RKO (cell line): ENCODE results near the gene ACSM2A.
"Not testable (repeated sequence)": the region's sequence is repeated elsewhere in the genome, so short reads cannot be mapped to it uniquely, and the experiment has no call there.

Experiments used
- DNase-seq: peaks from one replicate; pipeline ENCODE4 v3.0.0-alpha.2; 2016; ENCODE audit warnings: low spot score

ACSM2A gene

GRCh38 chr16:20451364-20451763, at the start of gene ACSM2A:
ACSM2A (plus strand) TSS chr16:20451521; CDS start chr16:20460115, 8,594 bp downstream.
- not testable (repeated sequence) for DNase-seq

- no peak for DNase-seq
Measured at GRCh38 chr16:20402651-20403050, 48.7 kb upstream of the ACSM2A start.

GRCh38 chr16:20404637-20405036, 46.7 kb upstream of the ACSM2A start, which contains the start of gene PDILT:
PDILT (minus strand) TSS chr16:20404737; CDS start chr16:20399300, 5,437 bp downstream.
- DNase-seq = no peak

- no peak for DNase-seq
Measured at GRCh38 chr16:20409398-20410120, 41.8 kb upstream of the ACSM2A start, which contains the start of gene ACSM5. ACSM5 (plus strand) TSS chr16:20409534; CDS start chr16:20411485, 1,951 bp downstream.

- DNase-seq = no peak
Measured at GRCh38 chr16:20410121-20410723, 41.1 kb upstream of the ACSM2A start.

GRCh38 chr16:20411055-20411454, 40.3 kb upstream of the ACSM2A start:
- no peak for DNase-seq

- DNase-seq = no peak
Measured at GRCh38 chr16:20415541-20415940, 35.8 kb upstream of the ACSM2A start.

- not testable (repeated sequence) for DNase-seq
Measured at GRCh38 chr16:20419093-20419492, 32.2 kb upstream of the ACSM2A start.

GRCh38 chr16:20421748-20422147, 29.6 kb upstream of the ACSM2A start:
- DNase-seq = not testable (repeated sequence)

GRCh38 chr16:20423772-20424128, 27.6 kb upstream of the ACSM2A start:
- not testable (repeated sequence) for DNase-seq

GRCh38 chr16:20424129-20424866, 27.0 kb upstream of the ACSM2A start:
- no peak for DNase-seq

GRCh38 chr16:20427401-20427797, 23.9 kb upstream of the ACSM2A start:
- not testable (repeated sequence) for DNase-seq

GRCh38 chr16:20429499-20429898, 21.8 kb upstream of the ACSM2A start:
- not testable (repeated sequence) for DNase-seq

- DNase-seq = not testable (repeated sequence)
Measured at GRCh38 chr16:20430480-20430879, 20.8 kb upstream of the ACSM2A start.

- no peak for DNase-seq
Measured at GRCh38 chr16:20430948-20431347, 20.4 kb upstream of the ACSM2A start.

GRCh38 chr16:20438950-20439349, 12.4 kb upstream of the ACSM2A start:
- DNase-seq = not testable (repeated sequence)

- DNase-seq = not testable (repeated sequence)
Measured at GRCh38 chr16:20439820-20440231, 11.5 kb upstream of the ACSM2A start.

- DNase-seq = not testable (repeated sequence)
Measured at GRCh38 chr16:20440731-20441130, 10.6 kb upstream of the ACSM2A start.

GRCh38 chr16:20441191-20441590, 10.1 kb upstream of the ACSM2A start:
- no peak for DNase-seq

- DNase-seq = not testable (repeated sequence)
Measured at GRCh38 chr16:20441859-20442258, 9.5 kb upstream of the ACSM2A start.

- DNase-seq = not testable (repeated sequence)
Measured at GRCh38 chr16:20446652-20447393, 4.5 kb upstream of the ACSM2A start.

- DNase-seq = not testable (repeated sequence)
Measured at GRCh38 chr16:20453633-20454032, 2.3 kb downstream of the ACSM2A start.
